ENCODE measurements around the gene EPS15. TPM values are rescaled to one million over a fixed set of nuclear protein-coding genes. Genes with fewer than 3 reads are reported as not detected.

Gene EPS15
- total and polyA plus RNA-seq, 10 of the 15 experiments (the other 5 are each of a cell fraction or from before 2014, with no cell fraction given), result 24.7 to 87.8 (median 56.3) TPM

- TF ChIP-seq, protein P1, sequence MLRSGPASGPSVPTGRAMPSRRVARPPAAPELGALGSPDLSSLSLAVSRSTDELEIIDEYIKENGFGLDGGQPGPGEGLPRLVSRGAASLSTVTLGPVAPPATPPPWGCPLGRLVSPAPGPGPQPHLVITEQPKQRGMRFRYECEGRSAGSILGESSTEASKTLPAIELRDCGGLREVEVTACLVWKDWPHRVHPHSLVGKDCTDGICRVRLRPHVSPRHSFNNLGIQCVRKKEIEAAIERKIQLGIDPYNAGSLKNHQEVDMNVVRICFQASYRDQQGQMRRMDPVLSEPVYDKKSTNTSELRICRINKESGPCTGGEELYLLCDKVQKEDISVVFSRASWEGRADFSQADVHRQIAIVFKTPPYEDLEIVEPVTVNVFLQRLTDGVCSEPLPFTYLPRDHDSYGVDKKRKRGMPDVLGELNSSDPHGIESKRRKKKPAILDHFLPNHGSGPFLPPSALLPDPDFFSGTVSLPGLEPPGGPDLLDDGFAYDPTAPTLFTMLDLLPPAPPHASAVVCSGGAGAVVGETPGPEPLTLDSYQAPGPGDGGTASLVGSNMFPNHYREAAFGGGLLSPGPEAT (IDR thresholded peaks at IDR 0.05; ENCODE audit: low read depth), result no peak
- TF ChIP-seq RUNX3 (IDR thresholded peaks at IDR 0.05; ENCODE audit: low read length) (no peak), CREM (IDR thresholded peaks at IDR 0.05; ENCODE audit: low read depth) (no peak)
- TF ChIP-seq, protein P2, sequence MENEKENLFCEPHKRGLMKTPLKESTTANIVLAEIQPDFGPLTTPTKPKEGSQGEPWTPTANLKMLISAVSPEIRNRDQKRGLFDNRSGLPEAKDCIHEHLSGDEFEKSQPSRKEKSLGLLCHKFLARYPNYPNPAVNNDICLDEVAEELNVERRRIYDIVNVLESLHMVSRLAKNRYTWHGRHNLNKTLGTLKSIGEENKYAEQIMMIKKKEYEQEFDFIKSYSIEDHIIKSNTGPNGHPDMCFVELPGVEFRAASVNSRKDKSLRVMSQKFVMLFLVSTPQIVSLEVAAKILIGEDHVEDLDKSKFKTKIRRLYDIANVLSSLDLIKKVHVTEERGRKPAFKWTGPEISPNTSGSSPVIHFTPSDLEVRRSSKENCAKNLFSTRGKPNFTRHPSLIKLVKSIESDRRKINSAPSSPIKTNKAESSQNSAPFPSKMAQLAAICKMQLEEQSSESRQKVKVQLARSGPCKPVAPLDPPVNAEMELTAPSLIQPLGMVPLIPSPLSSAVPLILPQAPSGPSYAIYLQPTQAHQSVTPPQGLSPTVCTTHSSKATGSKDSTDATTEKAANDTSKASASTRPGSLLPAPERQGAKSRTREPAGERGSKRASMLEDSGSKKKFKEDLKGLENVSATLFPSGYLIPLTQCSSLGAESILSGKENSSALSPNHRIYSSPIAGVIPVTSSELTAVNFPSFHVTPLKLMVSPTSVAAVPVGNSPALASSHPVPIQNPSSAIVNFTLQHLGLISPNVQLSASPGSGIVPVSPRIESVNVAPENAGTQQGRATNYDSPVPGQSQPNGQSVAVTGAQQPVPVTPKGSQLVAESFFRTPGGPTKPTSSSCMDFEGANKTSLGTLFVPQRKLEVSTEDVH (IDR thresholded peaks at IDR 0.05; ENCODE audit: low read depth, partially characterized antibody), result no peak
These were observed 208.0 kb downstream of the EPS15 start (continued) for GRCh38 chr1:51310871-51311613.

- FAIRE-seq, result no peak
- DNase-seq (ENCODE audit: low read depth, low spot score), result no peak
- Histone ChIP-seq H3K79me2 (ENCODE audit: control insufficient read depth, insufficient read depth, low read length) (no peaks in the 10 kb centered on the region), H4K20me1 (ENCODE audit: control insufficient read depth, insufficient read depth) (no peaks in the 10 kb centered on the region), H3K9ac (ENCODE audit: control insufficient read depth, insufficient read depth, low read length) (no peak overlapping the region), H3K4me3 (no peak overlapping the region), H3K27me3 (replicated peaks in 1 of 2; ENCODE audit: control insufficient read depth in 2 of 2, insufficient read depth in 2 of 2, low read length in 1 of 2) (no peaks in the 10 kb centered on the region), H3K36me3 (ENCODE audit: control insufficient read depth in 2 of 2, insufficient read depth in 2 of 2, low read length in 1 of 2) (no peaks in the 10 kb centered on the region), H2AFZ (ENCODE audit: control insufficient read depth, low read depth, low read length) (no peak overlapping the region), H3K27ac (ENCODE audit: control insufficient read depth, insufficient read depth) (no peak overlapping the region), H3K4me2 (ENCODE audit: control insufficient read depth, insufficient read depth) (no peak overlapping the region), H3K4me1 (ENCODE audit: control insufficient read depth, insufficient read depth, low read length) (peaks cover 6% of the 10 kb centered on the region), H3K9me3 (replicated peaks; ENCODE audit: control insufficient read depth, insufficient read depth, low read length) (no peaks in the 10 kb centered on the region)
- in situ Hi-C loops (cut with MboI) (no loop called here), intact Hi-C loops (cut with micrococcal nuclease; ENCODE audit: unreplicated experiment) (no loop called here)
- SMC1A ChIA-PET (ENCODE audit: uncharacterized antibody, unreplicated experiment), result interaction anchor here (0.9 kb wide), 1 partner anchor 226 kb away, joined by 3 read pairs; no protein-coding TSS in a partner anchor
- POLR2A ChIA-PET, result no interaction called here
- no peak for ATAC-seq
- CTCF ChIA-PET, result interaction anchor here (1.6 kb wide), 1 partner anchor 12 kb away, joined by 3 read pairs; no protein-coding TSS in a partner anchor
- 52% methylated on average over 8 of the region's 8 CpGs for WGBS (ENCODE audit: insufficient coverage, insufficient replicate concordance, low lambda C conversion rate, missing lambda C conversion rate)
- BruUV-seq (replicated peaks), result no TSS peak
- RAD21 ChIA-PET (ENCODE audit: unreplicated experiment), result no interaction called here
- TF ChIP-seq PML (IDR thresholded peaks at IDR 0.05; ENCODE audit: low read length) (no peak), ZSCAN29 (IDR thresholded peaks at IDR 0.05) (no peak), WRNIP1 (IDR thresholded peaks at IDR 0.05; ENCODE audit: borderline replicate concordance, low read depth, low read length) (no peak), YY1 (IDR thresholded peaks at IDR 0.05; ENCODE audit: low read depth, low read length) (no peak), YBX1 (IDR thresholded peaks at IDR 0.05) (no peak)
- TF ChIP-seq, protein P3, sequence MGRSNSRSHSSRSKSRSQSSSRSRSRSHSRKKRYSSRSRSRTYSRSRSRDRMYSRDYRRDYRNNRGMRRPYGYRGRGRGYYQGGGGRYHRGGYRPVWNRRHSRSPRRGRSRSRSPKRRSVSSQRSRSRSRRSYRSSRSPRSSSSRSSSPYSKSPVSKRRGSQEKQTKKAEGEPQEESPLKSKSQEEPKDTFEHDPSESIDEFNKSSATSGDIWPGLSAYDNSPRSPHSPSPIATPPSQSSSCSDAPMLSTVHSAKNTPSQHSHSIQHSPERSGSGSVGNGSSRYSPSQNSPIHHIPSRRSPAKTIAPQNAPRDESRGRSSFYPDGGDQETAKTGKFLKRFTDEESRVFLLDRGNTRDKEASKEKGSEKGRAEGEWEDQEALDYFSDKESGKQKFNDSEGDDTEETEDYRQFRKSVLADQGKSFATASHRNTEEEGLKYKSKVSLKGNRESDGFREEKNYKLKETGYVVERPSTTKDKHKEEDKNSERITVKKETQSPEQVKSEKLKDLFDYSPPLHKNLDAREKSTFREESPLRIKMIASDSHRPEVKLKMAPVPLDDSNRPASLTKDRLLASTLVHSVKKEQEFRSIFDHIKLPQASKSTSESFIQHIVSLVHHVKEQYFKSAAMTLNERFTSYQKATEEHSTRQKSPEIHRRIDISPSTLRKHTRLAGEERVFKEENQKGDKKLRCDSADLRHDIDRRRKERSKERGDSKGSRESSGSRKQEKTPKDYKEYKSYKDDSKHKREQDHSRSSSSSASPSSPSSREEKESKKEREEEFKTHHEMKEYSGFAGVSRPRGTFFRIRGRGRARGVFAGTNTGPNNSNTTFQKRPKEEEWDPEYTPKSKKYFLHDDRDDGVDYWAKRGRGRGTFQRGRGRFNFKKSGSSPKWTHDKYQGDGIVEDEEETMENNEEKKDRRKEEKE (IDR thresholded peaks at IDR 0.05), result no peak
- TF ChIP-seq, protein P4, sequence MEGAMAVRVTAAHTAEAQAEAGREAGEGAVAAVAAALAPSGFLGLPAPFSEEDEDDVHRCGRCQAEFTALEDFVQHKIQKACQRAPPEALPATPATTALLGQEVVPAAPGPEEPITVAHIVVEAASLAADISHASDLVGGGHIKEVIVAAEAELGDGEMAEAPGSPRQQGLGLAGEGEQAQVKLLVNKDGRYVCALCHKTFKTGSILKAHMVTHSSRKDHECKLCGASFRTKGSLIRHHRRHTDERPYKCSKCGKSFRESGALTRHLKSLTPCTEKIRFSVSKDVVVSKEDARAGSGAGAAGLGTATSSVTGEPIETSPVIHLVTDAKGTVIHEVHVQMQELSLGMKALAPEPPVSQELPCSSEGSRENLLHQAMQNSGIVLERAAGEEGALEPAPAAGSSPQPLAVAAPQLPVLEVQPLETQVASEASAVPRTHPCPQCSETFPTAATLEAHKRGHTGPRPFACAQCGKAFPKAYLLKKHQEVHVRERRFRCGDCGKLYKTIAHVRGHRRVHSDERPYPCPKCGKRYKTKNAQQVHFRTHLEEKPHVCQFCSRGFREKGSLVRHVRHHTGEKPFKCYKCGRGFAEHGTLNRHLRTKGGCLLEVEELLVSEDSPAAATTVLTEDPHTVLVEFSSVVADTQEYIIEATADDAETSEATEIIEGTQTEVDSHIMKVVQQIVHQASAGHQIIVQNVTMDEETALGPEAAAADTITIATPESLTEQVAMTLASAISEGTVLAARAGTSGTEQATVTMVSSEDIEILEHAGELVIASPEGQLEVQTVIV (IDR thresholded peaks at IDR 0.05; ENCODE audit: borderline replicate concordance, partially characterized antibody), result no peak
These were observed 209.8 kb downstream of the EPS15 start for GRCh38 chr1:51309291-51309690.
